Neural progenitor cell (in vitro differentiated cells): Measurements from ENCODE around the gene PRPF18. TPM values are rescaled to one million over a fixed set of nuclear protein-coding genes. Genes with fewer than 3 reads are reported as not detected.

Experiments used
- DNase-seq: peaks from one replicate; pipeline ENCODE4 v3.0.0-alpha.2; 2016; ENCODE audit warnings: low spot score
- H2AFZ ChIP-seq: fragments of 200-600 bp; sonication (generic); replicated peaks from 2 replicates; pipeline ENCODE4 v1.6.1; 2016; ENCODE audit warnings: antibody characterized with exemption
- H3F3A ChIP-seq: fragments of 200-600 bp; sonication (generic); 2 replicates; pipeline ENCODE4 v1.6.1; 2016; ENCODE audit warnings: antibody characterized with exemption, low read depth
- H3K27ac ChIP-seq: fragments of 200-600 bp; sonication (generic); 2 replicates; pipeline ENCODE4 v1.5.1; 2016; ENCODE audit warnings: mild to moderate bottlenecking
- H3K27me3 ChIP-seq: fragments of 200-600 bp; sonication (generic); 2 replicates; pipeline ENCODE4 v1.6.1; 2016; ENCODE audit warnings: mild to moderate bottlenecking, moderate library complexity
- H3K36me3 ChIP-seq: fragments of 200-600 bp; sonication (generic); 2 replicates; pipeline ENCODE4 v1.5.1; 2016
- H3K4me1 ChIP-seq: fragments of 200-600 bp; sonication (generic); 2 replicates; pipeline ENCODE4 v1.6.1; 2016; ENCODE audit warnings: mixed run types
- H3K4me2 ChIP-seq: fragments of 200-600 bp; sonication (generic); 2 replicates; pipeline ENCODE4 v1.6.1; 2016
- H3K4me3 ChIP-seq: fragments of 200-600 bp; sonication (generic); 2 replicates; pipeline ENCODE4 v1.5.1; 2016
- H3K79me2 ChIP-seq: fragments of 200-600 bp; sonication (generic); 2 replicates; pipeline ENCODE4 v1.6.1; 2016; ENCODE audit warnings: low read depth
- H3K9ac ChIP-seq: fragments of 200-600 bp; sonication (generic); 2 replicates; pipeline ENCODE4 v1.6.1; 2016
- H3K9me3 ChIP-seq: fragments of 200-600 bp; sonication (generic); 2 replicates; pipeline ENCODE4 v1.5.1; 2016; ENCODE audit warnings: low read depth
- H4K20me1 ChIP-seq: fragments of 200-600 bp; sonication (generic); 2 replicates; pipeline ENCODE4 v1.6.1; 2016; ENCODE audit warnings: low read depth
- H3K27ac Mint-ChIP-seq: 3 replicates; pipeline ENCODE4 v1.8.0; 2021; ENCODE audit warnings: mixed read lengths
- H3K27me3 Mint-ChIP-seq: 2 replicates; pipeline ENCODE4 v1.8.0; 2022; ENCODE audit warnings: low read depth, mild to moderate bottlenecking, inconsistent platforms, moderate library complexity, mixed read lengths; ENCODE audit not compliant: insufficient read depth
- H3K36me3 Mint-ChIP-seq: 3 replicates; pipeline ENCODE4 v1.8.0; 2021; ENCODE audit warnings: mixed read lengths
- H3K4me1 Mint-ChIP-seq: 3 replicates; pipeline ENCODE4 v1.8.0; 2021; ENCODE audit warnings: mixed read lengths
- H3K4me3 Mint-ChIP-seq: 3 replicates; pipeline ENCODE4 v1.8.0; 2021; ENCODE audit warnings: mild to moderate bottlenecking, moderate library complexity, mixed read lengths
- H3K9me3 Mint-ChIP-seq: 3 replicates; pipeline ENCODE4 v1.8.0; 2020; ENCODE audit warnings: mixed read lengths
- CTCF ChIP-seq: fragments of 200-600 bp; sonication (generic); IDR thresholded peaks from 2 replicates; pipeline ENCODE4 v1.5.1; 2017; ENCODE audit warnings: antibody characterized with exemption, mild to moderate bottlenecking
- EZH2 ChIP-seq: fragments of 200-600 bp; sonication (generic); IDR thresholded peaks from 2 replicates; pipeline ENCODE4 v1.6.1; 2017; ENCODE audit warnings: antibody characterized with exemption, mild to moderate bottlenecking, moderate library complexity
- EZH2phosphoT487 ChIP-seq: fragments of 200-600 bp; sonication (generic); IDR thresholded peaks from 2 replicates; pipeline ENCODE4 v1.6.1; 2017; ENCODE audit warnings: antibody characterized with exemption
- total RNA-seq: library from RNA; depleted of rRNA; stranded (reverse); fragments of >200 nt; gene quantifications from 2 replicates; pipeline ENCODE4 v1.2.3, GENCODE V29; 2015; ENCODE audit warnings: low replicate concordance

The PRPF18 gene
- total RNA-seq, 1 donor from 2014 or later = 30.8 TPM

GRCh38 chr10:13612654-13613373 is 26.0 kb downstream of the PRPF18 start:
- peaks cover 2% of the 10 kb centered on the region for H3K27me3 Mint-ChIP-seq
- H3K27me3 ChIP-seq = no peaks in the 10 kb centered on the region
- H3K36me3 ChIP-seq = peaks cover 8% of the 10 kb centered on the region
- H2AFZ ChIP-seq = no peak overlapping the region
- H3K4me3 ChIP-seq = no peak overlapping the region
- H3K4me1 ChIP-seq = peaks cover 24% of the 10 kb centered on the region
- no peak for DNase-seq
- TF ChIP-seq EZH2phosphoT487 = no peak
- TF ChIP-seq CTCF = no peak
- TF ChIP-seq EZH2 = no peak
- H3F3A ChIP-seq = peaks cover 7% of the 10 kb centered on the region
- no peak overlapping the region for H3K9ac ChIP-seq
- peaks cover 15% of the 10 kb centered on the region for H3K4me1 Mint-ChIP-seq
- peaks cover 20% of the 10 kb centered on the region for H3K36me3 Mint-ChIP-seq
- H3K4me2 ChIP-seq = no peak overlapping the region
- H3K4me3 Mint-ChIP-seq = no peak overlapping the region
- H3K9me3 Mint-ChIP-seq = no peaks in the 10 kb centered on the region
- H3K27ac Mint-ChIP-seq = no peak overlapping the region
- H3K9me3 ChIP-seq = no peaks in the 10 kb centered on the region
- no peaks in the 10 kb centered on the region for H4K20me1 ChIP-seq
- no peaks in the 10 kb centered on the region for H3K79me2 ChIP-seq
- no peak overlapping the region for H3K27ac ChIP-seq

- no peak overlapping the region for H3K27ac Mint-ChIP-seq
- Histone ChIP-seq H3K27me3 (no peaks in the 10 kb centered on the region), H3K79me2 (no peaks in the 10 kb centered on the region), H3F3A (peaks cover 7% of the 10 kb centered on the region), H3K4me3 (no peak overlapping the region), H3K9ac (no peak overlapping the region), H3K4me2 (no peak overlapping the region), H3K9me3 (no peaks in the 10 kb centered on the region), H3K27ac (no peak overlapping the region), H2AFZ (no peak overlapping the region), H3K4me1 (peaks cover 24% of the 10 kb centered on the region), H4K20me1 (no peaks in the 10 kb centered on the region), H3K36me3 (peaks cover 8% of the 10 kb centered on the region)
- peaks cover 15% of the 10 kb centered on the region for H3K4me1 Mint-ChIP-seq
- peak; percentile 68 for DNase-seq
- peaks cover 2% of the 10 kb centered on the region for H3K27me3 Mint-ChIP-seq
- no peaks in the 10 kb centered on the region for H3K9me3 Mint-ChIP-seq
- no peak for TF ChIP-seq EZH2phosphoT487
- peak; percentile 67 for TF ChIP-seq CTCF
- peaks cover 20% of the 10 kb centered on the region for H3K36me3 Mint-ChIP-seq
- H3K4me3 Mint-ChIP-seq = no peak overlapping the region
These were observed 26.8 kb downstream of the PRPF18 start for GRCh38 chr10:13613519-13613918.

GRCh38 chr10:13614530-13615332 is 28.0 kb downstream of the PRPF18 start:
- Histone ChIP-seq H3K4me1 (peaks cover 24% of the 10 kb centered on the region), H3K27ac (no peak overlapping the region), H2AFZ (no peak overlapping the region), H3K36me3 (peaks cover 8% of the 10 kb centered on the region), H3K27me3 (no peaks in the 10 kb centered on the region), H4K20me1 (no peaks in the 10 kb centered on the region), H3K4me2 (no peak overlapping the region), H3K4me3 (no peak overlapping the region), H3F3A (peaks cover 7% of the 10 kb centered on the region), H3K9ac (no peak overlapping the region), H3K9me3 (no peaks in the 10 kb centered on the region), H3K79me2 (no peaks in the 10 kb centered on the region)
- Mint-ChIP-seq H3K27me3 (peaks cover 2% of the 10 kb centered on the region), H3K4me3 (no peak overlapping the region), H3K9me3 (no peaks in the 10 kb centered on the region), H3K4me1 (peaks cover 15% of the 10 kb centered on the region), H3K36me3 (peaks cover 17% of the 10 kb centered on the region), H3K27ac (peak overlapping the region; percentile 3)
- DNase-seq = peak; percentile 32
- no peak for TF ChIP-seq EZH2phosphoT487
- no peak for TF ChIP-seq EZH2
- peak; percentile 27 for TF ChIP-seq CTCF
